Endothelial cell of umbilical vein (primary cell): ENCODE measurements around the gene TMEM269. TPM values are rescaled to one million over a fixed set of nuclear protein-coding genes. Genes with fewer than 3 reads are reported as not detected.

Experiments
- BruUV-seq: library from RNA; stranded (reverse); fragments of 400-500 nt; replicated peaks from 2 replicates; lab custom pipeline; 2021; lab: Mats Ljungman, UMichigan
- CTCF ChIA-PET: fragments of 300-600, 350-600 bp; sonication (Branson Sonifier 250); formaldehyde crosslinking; loops from one replicate; lab custom pipeline; 2021; ENCODE audit warnings: antibody characterized with exemption, inconsistent platforms; lab: Charles Lee
- POLR2A ChIA-PET: fragments of 300-600, 350-600 bp; sonication (Branson Sonifier 250); formaldehyde crosslinking; loops from one replicate; lab custom pipeline; 2021; ENCODE audit warnings: antibody characterized with exemption, inconsistent platforms; lab: Charles Lee
- DNase-seq: peaks from one replicate; pipeline ENCODE4 v3.0.0-alpha.2; 2011; ENCODE audit warnings: low read depth, low spot score
- FAIRE-seq: peaks from 2 replicates; lab custom pipeline; 2011; peaks lifted over from hg19 to GRCh38; lab: Jason Lieb, UNC
- H2AFZ ChIP-seq: 2 replicates; pipeline ENCODE4 v1.6.0; 2012; ENCODE audit warnings: low read depth, low read length, control low read depth, inconsistent platforms
- H3K27ac ChIP-seq: 2 replicates; pipeline ENCODE4 v1.5.1; 2011; ENCODE audit warnings: low read depth, mild to moderate bottlenecking, control low read depth, low read length, moderate library complexity; ENCODE audit not compliant: insufficient read depth
- H3K27me3 ChIP-seq, 2 experiments: 2 replicates each; pipeline versions ENCODE4 v1.6.0 to v1.6.1; 2011; ENCODE audit warnings: low read length in 2 of 2, mixed read lengths in 1 of 2; ENCODE audit not compliant: control insufficient read depth in 2 of 2, insufficient read depth in 2 of 2
- H3K36me3 ChIP-seq, 2 experiments: 2 replicates in 1 of 2; 3 replicates in 1 of 2; pipeline ENCODE4 v1.5.1; 2011; ENCODE audit warnings: low read length in 2 of 2, mild to moderate bottlenecking in 1 of 2, moderate library complexity in 1 of 2; ENCODE audit not compliant: control insufficient read depth in 2 of 2, insufficient read depth in 2 of 2; ENCODE audit errors: extremely low read depth in 1 of 2
- H3K4me1 ChIP-seq: 3 replicates; pipeline ENCODE4 v1.5.1; 2011; ENCODE audit warnings: mild to moderate bottlenecking, low read length; ENCODE audit not compliant: control insufficient read depth, insufficient read depth; ENCODE audit errors: extremely low read depth
- H3K4me2 ChIP-seq: 2 replicates; pipeline ENCODE4 v1.6.1; 2011; ENCODE audit warnings: low read length, control low read depth, mixed read lengths; ENCODE audit not compliant: insufficient read depth
- H3K4me3 ChIP-seq, 3 experiments: fragments of 200-600 bp in 1 of 3; sonication (generic), shearing (Covaris generic) in 1 of 3; replicated peaks in 1 of 3; 2 replicates each; pipeline ENCODE4 v1.5.1; 2011 to 2016; ENCODE audit warnings: control low read depth in 3 of 3, low read length in 3 of 3, mild to moderate bottlenecking in 2 of 3, inconsistent platforms in 1 of 3, low read depth in 1 of 3, moderate library complexity in 1 of 3; ENCODE audit not compliant: insufficient read depth in 1 of 3
- H3K79me2 ChIP-seq: 2 replicates; pipeline ENCODE4 v1.6.0; 2012; ENCODE audit warnings: low read length, inconsistent platforms; ENCODE audit not compliant: control insufficient read depth, insufficient read depth
- H3K9ac ChIP-seq: replicated peaks from 2 replicates; pipeline ENCODE3; 2011; ENCODE audit warnings: low read length, control low read depth; ENCODE audit not compliant: insufficient read depth; ENCODE audit errors: extremely low read depth
- H3K9me1 ChIP-seq: replicated peaks from 3 replicates; pipeline ENCODE4 v1.6.0; 2011; ENCODE audit warnings: mild to moderate bottlenecking, low read length; ENCODE audit not compliant: control insufficient read depth, insufficient read depth; ENCODE audit errors: extremely low read depth
- H3K9me3 ChIP-seq: replicated peaks from 2 replicates; pipeline ENCODE4 v1.5.1; 2012; ENCODE audit warnings: low read length, inconsistent platforms; ENCODE audit not compliant: control insufficient read depth, insufficient read depth
- H4K20me1 ChIP-seq: replicated peaks from 2 replicates; pipeline ENCODE3; 2011; ENCODE audit warnings: mild to moderate bottlenecking, low read length; ENCODE audit not compliant: control insufficient read depth, insufficient read depth; ENCODE audit errors: extremely low read depth
- CTCF ChIP-seq, 2 donors: IDR thresholded peaks; 1 replicate in 1 of 2; 2 replicates in 1 of 2; pipeline ENCODE4 v1.5.1; 2011; ENCODE audit warnings: low read length in 2 of 2, mild to moderate bottlenecking in 2 of 2, moderate library complexity in 2 of 2, control low read depth in 1 of 2, inconsistent platforms in 1 of 2, low read depth in 1 of 2; ENCODE audit not compliant: insufficient read depth in 1 of 2; ENCODE audit errors: extremely low read depth in 1 of 2
- EZH2 ChIP-seq: IDR thresholded peaks from 2 replicates; pipeline ENCODE4 v1.6.1; 2012; ENCODE audit warnings: borderline replicate concordance, low read depth, mild to moderate bottlenecking, moderate library complexity, low read length, inconsistent platforms; ENCODE audit not compliant: severe bottlenecking
- FOS ChIP-seq: IDR thresholded peaks from 2 replicates; pipeline ENCODE4 v1.6.1; 2011; ENCODE audit warnings: mild to moderate bottlenecking, low read length, moderate library complexity, borderline replicate concordance; ENCODE audit not compliant: insufficient read depth
- JUN ChIP-seq: IDR thresholded peaks from 2 replicates; pipeline ENCODE4 v1.6.1; 2011; ENCODE audit warnings: borderline replicate concordance, low read depth; ENCODE audit not compliant: insufficient read length, insufficient read depth
- MYC ChIP-seq: IDR thresholded peaks from one replicate; pipeline ENCODE4 v1.6.1; 2011; ENCODE audit warnings: mild to moderate bottlenecking, low read depth, low read length
- POLR2A ChIP-seq: IDR thresholded peaks from 2 replicates; pipeline ENCODE4 v1.6.1; 2012; ENCODE audit warnings: low read depth, mild to moderate bottlenecking, control low read depth, low read length
- POLR2AphosphoS5 ChIP-seq: IDR thresholded peaks from 2 replicates; pipeline ENCODE4 v1.6.1; 2012; ENCODE audit warnings: low read depth, mild to moderate bottlenecking, control low read depth, low read length, moderate library complexity; ENCODE audit not compliant: insufficient read depth
- dilution Hi-C: fragments of 300-500 bp; cut with MboI; formaldehyde crosslinking; loops from one replicate; pipeline ENCODE4 v1.15.0; 2019; ENCODE audit warnings: low sequenced_read_pairs; ENCODE audit not compliant: extremely low pct_ligation_motif_present
- intact Hi-C: fragments of 100-400 bp; cut with micrococcal nuclease; formaldehyde crosslinking; loops from one replicate; pipeline ENCODE4 v1.10.0; 2022
- polyA plus RNA-seq, 4 experiments: library from polyadenylated mRNA; depleted of rRNA in 3 of 4; stranded (reverse) in 3 of 4; unstranded in 1 of 4; fragments of >200 nt; gene quantifications; 2 replicates each; pipeline versions ENCODE4 v1.2.1 to v1.2.3, GENCODE V29; 2011 to 2012; ENCODE audit warnings: missing spikeins in 1 of 4
- total RNA-seq: library from RNA; stranded (reverse); gene quantifications from 2 replicates; pipeline ENCODE4 v1.2.3, GENCODE V29; 2021

TMEM269 gene
- total and polyA plus RNA-seq, 2 donors (not counting 3 experiments of a cell fraction or from before 2014, with no cell fraction given) = 0.03 TPM; not detected in 1

DNA sequence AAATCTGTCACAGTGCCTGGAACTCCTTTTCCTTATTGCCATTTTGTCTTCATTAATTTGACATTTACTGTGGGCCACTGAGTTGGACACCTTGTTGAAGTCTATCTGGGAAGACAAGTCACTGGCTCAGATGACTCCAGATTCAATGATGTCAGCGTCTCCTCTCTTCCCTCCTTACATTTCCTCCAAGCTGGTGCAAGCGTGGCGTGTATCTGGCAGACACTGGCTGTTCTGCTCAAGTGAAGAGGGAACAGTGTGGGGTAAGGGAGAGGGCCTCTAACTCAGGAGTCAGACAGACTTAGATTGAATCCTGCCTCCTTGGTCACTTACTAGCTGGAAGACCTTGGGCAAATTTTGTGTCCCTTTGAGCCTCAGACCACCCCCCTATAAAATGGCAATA, 52.9 kb downstream of the TMEM269 start:
- dilution Hi-C loops = no loop called here
- POLR2A ChIA-PET = no interaction called here
- no peak overlapping the region for H3K9ac ChIP-seq

More for the DNA sequence above, 52.9 kb downstream of the TMEM269 start:
- H3K79me2 ChIP-seq = no peaks in the 10 kb centered on the region
- H2AFZ ChIP-seq = no peak overlapping the region
- H3K9me3 ChIP-seq = no peaks in the 10 kb centered on the region
- no peaks in the 10 kb centered on the region for H3K36me3 ChIP-seq
- no peak overlapping the region for H3K4me3 ChIP-seq
- H3K4me1 ChIP-seq = no peaks in the 10 kb centered on the region
- BruUV-seq = no TSS peak
- intact Hi-C loops = no loop called here
- FAIRE-seq (no peak), DNase-seq (no peak)
- H3K27ac ChIP-seq = no peak overlapping the region
- H3K4me2 ChIP-seq = no peak overlapping the region
- H3K9me1 ChIP-seq = no peaks in the 10 kb centered on the region
- no peaks in the 10 kb centered on the region for H4K20me1 ChIP-seq
- CTCF ChIA-PET = interaction anchor here (0.9 to 1.3 kb wide), 2 partner anchors 9 to 17 kb away, joined by 3 to 4 read pairs; partner anchors contain the start of gene ZNF691
- H3K27me3 ChIP-seq = no peaks in the 10 kb centered on the region
- TF ChIP-seq MYC = no peak
- no peak for TF ChIP-seq EZH2
- no peak for TF ChIP-seq CTCF (IDR thresholded peaks at IDR 0.05; ENCODE audit: extremely low read depth in 1 of 2, insufficient read depth in 1 of 2, low read depth in 1 of 2, low read length in 2 of 2)
- TF ChIP-seq POLR2AphosphoS5 = no peak
- no peak for TF ChIP-seq JUN
- TF ChIP-seq FOS = no peak
- TF ChIP-seq POLR2A = no peak
